Neural progenitor cell (in vitro differentiated cells): ENCODE measurements around the gene CRYBA4.

ENCODE experiments used
- CTCF ChIP-seq: fragments of 200-600 bp; sonication (generic); IDR thresholded peaks from 2 replicates; pipeline ENCODE4 v1.5.1; 2017; ENCODE audit warnings: antibody characterized with exemption, mild to moderate bottlenecking
- EZH2phosphoT487 ChIP-seq: fragments of 200-600 bp; sonication (generic); IDR thresholded peaks from 2 replicates; pipeline ENCODE4 v1.6.1; 2017; ENCODE audit warnings: antibody characterized with exemption

- TF ChIP-seq CTCF = no peak
- TF ChIP-seq EZH2phosphoT487 = no peak
Observed at GRCh38 chr22:26673486-26673885, 51.7 kb downstream of the CRYBA4 start.
